ENCODE measurements around the gene SIGLEC9.

The SIGLEC9 gene

GRCh38 chr19:51124729-51125128 lies at the start of gene SIGLEC9:
SIGLEC9 (plus strand) TSS chr19:51124906; CDS start chr19:51124975, 69 bp downstream.
- DNase-seq: no peak

GRCh38 chr19:51075998-51076397 lies 48.7 kb upstream of the SIGLEC9 start:
- DNase-seq: no peak

DNA sequence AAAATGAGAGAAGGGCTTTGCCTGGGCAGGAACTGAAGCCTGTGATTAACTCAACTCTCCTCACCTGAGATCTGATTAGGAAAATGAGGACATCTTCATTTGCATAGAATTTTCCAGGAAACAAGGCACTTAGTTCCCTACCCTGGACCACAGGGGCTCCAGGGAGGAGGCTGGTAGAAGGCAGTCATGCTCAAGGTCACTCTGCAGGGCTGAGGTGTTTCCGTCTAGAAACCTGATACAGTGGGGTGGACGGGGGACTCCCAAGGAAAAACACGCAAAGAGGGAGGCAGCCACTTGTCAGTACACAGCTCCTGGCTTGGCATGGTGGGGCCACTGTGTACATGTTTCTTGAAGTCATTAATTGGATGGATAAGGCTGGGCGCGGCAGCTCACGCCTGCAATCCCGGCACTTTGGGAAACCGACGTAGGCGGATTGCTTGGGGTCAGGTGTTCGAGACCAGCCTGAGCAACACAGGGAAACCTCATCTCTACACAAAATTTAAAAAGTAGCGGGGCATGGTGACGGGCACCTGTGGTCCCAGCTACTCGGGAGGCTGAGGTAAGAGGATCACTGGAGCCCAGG lies 48.0 kb upstream of the SIGLEC9 start:
- no peak for DNase-seq

- no peak for DNase-seq
Observed at GRCh38 chr19:51078104-51078503, 46.6 kb upstream of the SIGLEC9 start.

DNA sequence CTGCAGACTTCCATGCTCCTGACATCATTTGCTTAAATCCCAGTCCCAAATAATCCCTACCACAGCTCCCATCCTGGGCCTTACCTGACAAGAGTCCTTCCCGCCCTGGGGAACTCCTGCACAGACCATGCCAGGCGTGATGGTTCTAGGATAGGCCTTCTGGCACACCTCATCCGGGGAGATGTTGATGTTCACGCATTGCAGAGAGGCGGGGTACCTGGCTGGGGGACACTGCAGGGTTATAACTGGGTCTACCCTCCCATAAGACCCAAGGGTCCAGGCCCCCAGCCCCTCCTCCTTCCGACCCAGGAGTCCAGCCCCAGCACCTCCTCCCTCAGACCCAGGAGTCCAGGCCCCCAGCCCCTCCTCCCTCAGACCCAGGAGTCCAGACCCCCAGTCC lies 46.0 kb upstream of the SIGLEC9 start:
- DNase-seq: no peak

- DNase-seq: peak; percentile 39
Observed at GRCh38 chr19:51079481-51080110, 45.1 kb upstream of the SIGLEC9 start.

DNA sequence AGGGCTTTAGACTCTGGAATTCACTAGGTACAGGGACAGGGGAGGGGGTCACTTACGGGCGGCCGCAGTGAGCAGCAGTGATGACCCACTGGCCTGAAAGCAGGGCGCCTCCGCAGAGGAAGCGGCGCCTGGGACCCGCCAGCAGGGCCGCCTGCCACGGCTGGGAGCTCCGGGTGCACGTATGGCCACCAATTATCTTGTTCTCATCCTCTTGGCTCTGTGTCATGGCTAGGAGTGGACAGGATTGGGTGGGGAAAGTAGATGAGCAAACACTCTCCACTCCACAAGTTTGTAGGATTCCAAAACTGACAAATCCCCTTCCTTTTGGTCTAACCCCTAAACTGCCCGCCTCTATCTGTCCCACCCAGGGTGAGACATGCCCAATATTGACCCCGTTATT lies 43.2 kb upstream of the SIGLEC9 start:
- no peak for DNase-seq

DNA sequence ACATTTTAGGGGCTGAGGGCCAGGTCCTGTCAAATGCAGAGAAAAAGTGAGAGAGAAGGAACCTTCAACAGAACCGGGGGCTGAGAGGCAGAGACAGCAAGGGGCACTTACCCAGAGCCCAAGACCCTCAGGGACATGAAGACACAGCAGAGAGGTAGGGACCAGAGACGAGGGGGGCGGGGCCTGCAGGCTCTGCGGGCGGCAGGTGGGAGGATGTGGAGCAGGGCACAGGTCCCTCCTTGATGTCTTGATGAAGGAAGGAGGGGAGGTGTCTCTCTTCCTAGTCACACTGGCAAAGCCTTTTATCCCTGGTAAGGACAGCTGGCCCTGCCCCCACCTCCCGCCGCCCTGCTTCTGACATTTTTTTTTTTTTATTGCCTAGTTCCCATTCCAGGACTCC lies 42.1 kb upstream of the SIGLEC9 start, which contains the start of gene KLK14:
KLK14 (minus strand) TSS at position 277 of the 400 bp plus-strand sequence; CDS start at position 4, 273 bp downstream.
- DNase-seq: no peak

GRCh38 chr19:51083181-51083580 lies 41.5 kb upstream of the SIGLEC9 start:
- DNase-seq: no peak

DNA sequence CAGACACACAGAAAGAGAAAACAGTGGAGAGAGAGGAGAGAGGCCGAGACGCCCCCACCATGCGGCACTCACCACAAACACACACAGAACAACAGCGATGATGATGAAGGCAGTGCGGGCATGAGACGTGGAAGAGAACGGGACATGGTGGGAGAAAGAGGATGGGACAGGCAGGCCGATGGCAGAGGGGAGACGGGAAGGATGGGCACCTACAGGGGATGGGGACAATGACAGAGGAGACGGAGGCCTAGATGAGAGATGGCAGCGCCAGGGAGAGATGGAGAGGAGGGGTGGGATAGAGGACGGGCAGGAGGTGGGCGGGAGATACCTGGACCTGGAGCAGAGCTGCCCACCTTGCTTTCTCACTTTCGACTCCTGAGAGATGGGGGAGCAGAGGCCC lies 40.9 kb upstream of the SIGLEC9 start:
- DNase-seq: no peak

- DNase-seq: no peak
Observed at GRCh38 chr19:51084505-51084904, 40.2 kb upstream of the SIGLEC9 start.

GRCh38 chr19:51086153-51086850 lies 38.4 kb upstream of the SIGLEC9 start:
- DNase-seq: no peak

GRCh38 chr19:51089786-51090185 lies 34.9 kb upstream of the SIGLEC9 start:
- no peak for DNase-seq

DNA sequence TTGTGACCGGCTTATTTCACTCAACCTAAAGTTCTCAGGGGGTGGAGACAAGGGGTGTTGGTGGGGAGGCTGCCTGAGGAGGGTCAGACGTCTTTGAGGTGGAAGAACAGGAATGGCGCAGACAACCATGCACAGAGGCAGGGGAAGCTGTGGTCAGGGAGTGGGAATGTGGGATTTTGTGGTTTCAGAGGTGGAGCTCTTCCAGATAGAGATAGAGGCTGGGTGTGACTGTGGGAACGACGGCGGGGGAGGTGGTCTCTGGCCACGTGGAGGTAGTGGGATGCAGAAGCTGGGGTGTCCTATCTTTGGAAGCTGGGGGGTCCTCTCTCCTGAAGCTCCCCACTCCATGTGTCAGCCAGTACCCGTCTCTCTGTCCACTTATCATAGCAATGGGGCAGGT lies 34.2 kb upstream of the SIGLEC9 start:
- no peak for DNase-seq

DNA sequence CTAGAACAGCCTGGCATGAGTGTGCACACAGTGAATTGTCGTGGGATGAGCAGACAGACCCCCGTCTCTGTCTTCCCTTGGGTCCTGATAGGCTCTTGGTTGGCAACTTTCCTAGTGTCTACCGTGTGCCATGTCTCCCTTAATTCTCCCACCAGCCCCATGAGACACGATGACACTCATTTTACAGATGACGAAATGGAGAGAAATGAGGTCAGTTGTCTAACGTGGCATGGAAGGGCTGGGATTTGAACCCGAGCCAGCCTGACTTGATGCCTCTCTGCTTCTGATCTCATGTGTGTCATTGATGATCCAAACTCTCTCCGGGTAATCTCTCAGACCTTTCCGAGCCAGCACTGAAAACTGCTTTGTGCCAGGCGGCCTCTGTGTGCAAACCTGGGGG lies 33.6 kb upstream of the SIGLEC9 start:
- DNase-seq: no peak

GRCh38 chr19:51091895-51092873 lies 32.5 kb upstream of the SIGLEC9 start:
- DNase-seq: no peak

DNA sequence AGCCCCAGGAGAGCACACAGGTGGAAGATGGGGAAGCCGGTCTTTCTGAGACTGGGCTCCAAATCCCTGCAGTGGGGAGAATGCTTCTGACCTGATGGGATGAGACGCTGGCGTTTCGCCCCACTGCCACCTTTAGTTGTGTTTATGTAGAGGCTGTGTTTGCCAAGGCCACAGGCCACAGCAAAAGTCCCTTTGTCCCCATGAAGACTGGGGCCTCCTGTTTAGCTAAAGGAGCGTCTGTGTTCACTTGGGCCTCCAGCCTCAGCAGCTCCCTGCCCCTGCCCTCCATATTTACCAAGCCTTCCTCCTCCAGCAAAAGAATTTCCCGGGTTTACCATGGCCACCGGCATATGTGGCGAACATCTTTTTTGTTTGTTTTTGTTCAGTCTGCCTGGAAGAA lies 31.6 kb upstream of the SIGLEC9 start:
- DNase-seq: no peak

DNA sequence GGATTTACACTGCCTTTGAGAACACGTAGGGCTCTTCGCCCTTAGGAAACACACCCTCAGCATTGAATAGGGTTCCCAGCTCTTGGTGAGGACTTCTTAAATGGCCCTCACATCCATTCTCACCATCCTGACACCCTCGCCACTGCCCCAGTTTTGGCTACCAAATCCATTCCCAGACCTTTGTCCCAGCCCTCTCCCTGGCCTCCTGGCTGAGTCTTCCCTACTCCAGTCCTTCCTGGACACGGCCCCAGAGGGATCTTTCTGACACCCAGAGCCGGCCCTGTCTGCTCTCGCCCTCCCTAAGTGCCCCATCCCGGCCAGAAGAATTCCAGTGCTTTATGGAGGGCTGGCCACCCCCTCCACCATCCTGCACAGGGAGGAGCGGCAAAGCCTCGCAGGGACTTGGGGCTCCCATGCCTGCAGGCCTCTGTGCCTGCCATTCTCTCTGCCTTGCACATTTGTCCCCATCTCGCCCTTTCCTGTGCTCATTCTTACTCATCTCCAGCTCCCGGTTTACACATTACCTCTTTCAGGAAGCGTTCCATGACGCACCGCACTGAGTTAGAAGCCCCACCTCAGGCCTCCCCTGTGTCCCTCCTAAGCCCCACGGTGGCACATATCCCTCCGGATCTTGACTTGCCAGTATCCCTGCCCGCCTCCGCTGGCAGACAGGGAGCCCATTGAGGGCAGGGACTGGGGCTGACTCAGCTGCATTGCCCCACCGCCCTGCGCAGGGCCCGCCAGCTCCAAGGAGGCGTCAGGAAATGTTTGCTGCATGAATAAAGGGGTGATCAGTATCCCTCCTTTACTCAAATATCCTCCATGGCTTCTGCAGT lies 31.0 kb upstream of the SIGLEC9 start:
- DNase-seq: no peak

DNA sequence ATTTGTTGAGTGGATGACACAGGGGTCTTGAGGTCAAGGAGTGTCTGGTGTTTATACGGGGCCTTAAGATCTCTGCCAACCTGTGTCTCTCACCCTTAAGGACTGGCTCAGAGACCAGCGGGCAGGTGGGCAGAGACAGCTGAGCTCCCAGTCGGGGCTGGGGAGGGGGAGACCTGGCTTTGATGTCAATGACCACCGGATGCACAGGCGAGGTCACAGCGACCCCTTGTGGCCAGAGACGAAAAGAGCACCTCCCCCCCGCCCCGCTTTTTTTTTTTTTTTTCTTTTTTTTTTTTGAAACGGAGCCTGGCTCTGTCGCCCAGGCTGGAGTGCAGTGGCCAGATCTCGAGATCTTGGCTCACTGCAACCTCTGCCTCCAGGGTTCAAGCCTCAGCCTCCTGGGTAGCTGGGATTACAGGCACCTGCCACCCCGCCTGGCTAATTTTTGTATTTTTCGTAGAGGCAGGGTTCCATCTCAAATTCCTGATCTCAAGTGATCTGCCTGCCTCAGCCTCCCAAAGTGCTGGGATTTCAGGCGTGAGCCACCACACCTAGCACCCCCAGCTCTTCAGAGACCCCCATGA lies 29.9 kb upstream of the SIGLEC9 start:
- peak; percentile 28 for DNase-seq

- peak; percentile 14 for DNase-seq
Observed at GRCh38 chr19:51096473-51097165, 28.1 kb upstream of the SIGLEC9 start.

DNA sequence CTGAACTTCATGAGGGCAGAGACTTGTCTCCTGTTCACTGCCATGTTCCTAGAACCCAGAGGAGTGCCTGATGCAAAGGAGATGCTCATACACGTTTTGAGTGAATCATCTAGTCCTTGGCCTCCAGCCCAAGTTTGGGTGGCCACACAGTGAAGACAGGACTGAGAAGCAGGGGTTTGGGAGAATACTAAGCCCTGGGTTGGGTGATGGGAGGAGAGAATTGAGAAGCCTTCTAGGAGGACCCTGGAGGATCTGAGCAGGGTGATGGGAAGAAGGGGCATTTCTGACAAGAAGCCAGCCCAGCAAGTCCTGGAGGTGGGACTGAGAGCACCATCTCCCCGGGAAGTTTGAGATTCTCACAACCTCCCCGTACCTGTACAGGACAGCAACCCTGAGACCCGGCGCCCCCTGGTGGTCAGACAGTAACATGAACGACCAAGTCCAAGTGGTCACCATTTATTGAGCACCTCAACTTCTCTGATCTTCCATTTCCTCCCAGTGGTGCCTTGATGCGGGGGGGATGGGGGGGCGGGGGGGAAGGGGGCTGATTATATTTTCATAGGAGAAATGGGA lies 27.5 kb upstream of the SIGLEC9 start:
- DNase-seq: peak; percentile 61
